Stimulated activated CD4-positive, alpha-beta T cell treated with anti-CD3 and anti-CD28 coated beads, Interleukin-1b, Interleukin-23, amount 100 ng/mL, for 24 hours (primary cell): ENCODE data around the gene CFAP20DC.
"Not testable (repeated sequence)": the region's sequence is repeated elsewhere in the genome, so short reads cannot be mapped to it uniquely, and the experiment has no call there.

Experiments
- DNase-seq, 4 experiments: peaks; one replicate each; pipeline ENCODE4 v3.0.0-alpha.2; 2020; ENCODE audit warnings: low read depth in 4 of 4, low spot score in 1 of 4

CFAP20DC gene

GRCh38 chr3:58751235-58751634, 298.6 kb downstream of the CFAP20DC start:
- DNase-seq = no peak

GRCh38 chr3:58749948-58750347, 299.9 kb downstream of the CFAP20DC start:
- DNase-seq = no peak

GRCh38 chr3:58748024-58748423, 301.8 kb downstream of the CFAP20DC start:
- DNase-seq = no peak

- DNase-seq = no peak
Measured at GRCh38 chr3:58746758-58747157, 303.1 kb downstream of the CFAP20DC start.

GRCh38 chr3:58743296-58743695, 306.5 kb downstream of the CFAP20DC start:
- DNase-seq = no peak

- DNase-seq = no peak
Measured at GRCh38 chr3:58742239-58742638, 307.6 kb downstream of the CFAP20DC start.

- no peak for DNase-seq
Measured at GRCh38 chr3:58737644-58738043, 312.2 kb downstream of the CFAP20DC start.

GRCh38 chr3:58731673-58732072, 318.2 kb downstream of the CFAP20DC start:
- no peak for DNase-seq

GRCh38 chr3:58728723-58729122, 321.1 kb downstream of the CFAP20DC start:
- no peak for DNase-seq

GRCh38 chr3:58725326-58725853, 324.4 kb downstream of the CFAP20DC start:
- DNase-seq = no peak

- DNase-seq = no peak
Measured at GRCh38 chr3:58724336-58724735, 325.5 kb downstream of the CFAP20DC start.

- no peak for DNase-seq
Measured at GRCh38 chr3:58723173-58723572, 326.7 kb downstream of the CFAP20DC start.

- no peak for DNase-seq
Measured at GRCh38 chr3:58722561-58722960, 327.3 kb downstream of the CFAP20DC start.

- DNase-seq = no peak
Measured at GRCh38 chr3:58720526-58720925, 329.3 kb downstream of the CFAP20DC start.

- DNase-seq = no peak
Measured at GRCh38 chr3:58719684-58720083, 330.1 kb downstream of the CFAP20DC start.

GRCh38 chr3:58713715-58714401, 336.0 kb downstream of the CFAP20DC start:
- DNase-seq = no peak

GRCh38 chr3:58711871-58712270, 338.0 kb downstream of the CFAP20DC start:
- DNase-seq = no peak

- not testable (repeated sequence) for DNase-seq
Measured at GRCh38 chr3:58708983-58709382, 340.8 kb downstream of the CFAP20DC start.

- DNase-seq = no peak
Measured at GRCh38 chr3:58708116-58708791, 341.6 kb downstream of the CFAP20DC start.

- no peak for DNase-seq
Measured at GRCh38 chr3:58707390-58707930, 342.4 kb downstream of the CFAP20DC start.

- DNase-seq = no peak
Measured at GRCh38 chr3:58706395-58707167, 343.2 kb downstream of the CFAP20DC start.
